Subcutaneous adipose tissue (tissue), 4 donors: ENCODE data around the gene DYDC2. TPM values are rescaled to one million over a fixed set of nuclear protein-coding genes. Genes with fewer than 3 reads are reported as not detected.

Experiments used
- total RNA-seq, 4 donors: library from RNA; depleted of rRNA; stranded (reverse); fragments of >200 nt; gene quantifications; one replicate each; pipeline ENCODE4 v1.1.0, GENCODE V29; 2016
- TF ChIP-seq, protein P1 (sequence below): fragments of 450-650 bp; IDR thresholded peaks from one replicate; pipeline ENCODE4 v1.5.1; 2016; ENCODE audit warnings: low read depth, mild to moderate bottlenecking, control low read depth, antibody characterized with exemption, moderate library complexity

DYDC2 gene
- total RNA-seq, 4 donors from 2014 or later: not detected

- TF ChIP-seq, protein P1, sequence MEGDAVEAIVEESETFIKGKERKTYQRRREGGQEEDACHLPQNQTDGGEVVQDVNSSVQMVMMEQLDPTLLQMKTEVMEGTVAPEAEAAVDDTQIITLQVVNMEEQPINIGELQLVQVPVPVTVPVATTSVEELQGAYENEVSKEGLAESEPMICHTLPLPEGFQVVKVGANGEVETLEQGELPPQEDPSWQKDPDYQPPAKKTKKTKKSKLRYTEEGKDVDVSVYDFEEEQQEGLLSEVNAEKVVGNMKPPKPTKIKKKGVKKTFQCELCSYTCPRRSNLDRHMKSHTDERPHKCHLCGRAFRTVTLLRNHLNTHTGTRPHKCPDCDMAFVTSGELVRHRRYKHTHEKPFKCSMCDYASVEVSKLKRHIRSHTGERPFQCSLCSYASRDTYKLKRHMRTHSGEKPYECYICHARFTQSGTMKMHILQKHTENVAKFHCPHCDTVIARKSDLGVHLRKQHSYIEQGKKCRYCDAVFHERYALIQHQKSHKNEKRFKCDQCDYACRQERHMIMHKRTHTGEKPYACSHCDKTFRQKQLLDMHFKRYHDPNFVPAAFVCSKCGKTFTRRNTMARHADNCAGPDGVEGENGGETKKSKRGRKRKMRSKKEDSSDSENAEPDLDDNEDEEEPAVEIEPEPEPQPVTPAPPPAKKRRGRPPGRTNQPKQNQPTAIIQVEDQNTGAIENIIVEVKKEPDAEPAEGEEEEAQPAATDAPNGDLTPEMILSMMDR: no peak
Observed at GRCh38 chr10:80365510-80365909, 8.9 kb downstream of the DYDC2 start.

GRCh38 chr10:80371467-80371866 is 14.9 kb downstream of the DYDC2 start:
- TF ChIP-seq, protein P1: no peak

- TF ChIP-seq, protein P1: no peak
Observed at GRCh38 chr10:80372675-80373074, 16.1 kb downstream of the DYDC2 start.

GRCh38 chr10:80373502-80373901 is 16.9 kb downstream of the DYDC2 start:
- TF ChIP-seq, protein P1: no peak

DNA sequence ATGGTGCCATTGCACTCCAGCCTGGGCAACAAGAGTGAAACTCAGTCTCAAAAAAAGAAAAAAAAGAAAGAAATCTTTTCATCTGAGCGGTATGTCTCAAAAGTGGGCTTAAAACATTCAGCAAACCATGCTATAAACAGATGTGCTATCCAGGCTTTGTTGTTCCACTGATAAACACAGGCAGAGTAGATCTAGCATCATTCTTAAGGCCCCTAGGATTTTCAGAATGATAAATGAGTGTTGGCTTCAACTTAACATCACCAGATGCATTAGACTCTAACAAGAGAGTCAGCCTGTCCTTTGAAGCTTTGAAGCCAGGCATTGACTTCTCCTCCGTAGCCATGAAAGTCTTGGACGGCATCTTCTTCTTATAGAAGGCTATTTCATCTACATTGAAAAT is 23.1 kb downstream of the DYDC2 start:
- TF ChIP-seq, protein P1: no peak

DNA sequence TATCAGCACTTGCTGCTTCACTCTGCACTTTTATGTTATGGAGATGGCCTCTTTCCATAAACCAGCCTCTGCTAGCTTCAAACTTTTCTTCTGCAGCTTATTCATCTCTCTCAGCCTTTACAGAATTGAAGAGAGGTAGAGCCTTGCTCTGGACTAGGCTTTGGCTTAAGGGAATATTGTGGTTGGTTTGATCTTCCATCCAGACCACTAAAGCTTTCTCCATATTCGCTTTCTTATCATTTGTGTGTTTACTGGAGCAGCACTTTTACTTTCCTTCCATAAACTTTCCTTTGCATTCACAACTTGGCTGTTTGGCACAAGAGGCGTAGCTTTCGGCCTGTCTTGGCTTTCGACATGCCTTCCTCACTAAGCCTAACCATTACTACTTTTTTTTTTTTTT is 23.6 kb downstream of the DYDC2 start:
- TF ChIP-seq, protein P1: no peak

DNA sequence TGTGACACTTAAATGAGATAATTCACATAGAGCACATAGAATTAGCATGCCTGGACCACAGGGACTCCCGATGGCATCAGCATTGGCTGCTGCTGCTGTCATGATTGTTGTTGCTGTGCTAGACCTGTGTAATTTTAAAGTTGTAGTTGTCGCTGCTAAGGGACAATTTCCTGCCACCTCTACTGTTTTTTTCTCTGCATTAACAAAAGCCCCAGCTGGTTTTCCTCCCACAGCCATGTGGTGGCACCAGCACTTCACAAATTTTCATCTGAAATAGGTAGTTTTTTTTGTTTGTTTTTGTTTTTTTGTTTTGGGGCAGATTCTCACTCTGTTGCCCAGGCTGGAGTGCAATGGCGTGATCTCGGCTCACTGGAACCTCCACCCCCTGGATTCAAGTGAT is 26.4 kb downstream of the DYDC2 start:
- TF ChIP-seq, protein P1: no peak
